DMS79 (cell line): Measurements from ENCODE around the gene SLC4A1.

Source experiments
- DNase-seq: peaks from one replicate; lab custom pipeline; 2025; lab: John Stamatoyannopoulos, UW

Gene SLC4A1

GRCh38 chr17:44267818-44268490, at the start of gene SLC4A1:
SLC4A1 (minus strand) TSS chr17:44268135; CDS start chr17:44262866, 5,269 bp downstream.
- DNase-seq, result no peak

- DNase-seq, result no peak
These were observed 49.6 kb upstream of the SLC4A1 start for GRCh38 chr17:44317545-44317944.

- no peak for DNase-seq
These were observed 48.1 kb upstream of the SLC4A1 start for GRCh38 chr17:44315760-44316731.

DNA sequence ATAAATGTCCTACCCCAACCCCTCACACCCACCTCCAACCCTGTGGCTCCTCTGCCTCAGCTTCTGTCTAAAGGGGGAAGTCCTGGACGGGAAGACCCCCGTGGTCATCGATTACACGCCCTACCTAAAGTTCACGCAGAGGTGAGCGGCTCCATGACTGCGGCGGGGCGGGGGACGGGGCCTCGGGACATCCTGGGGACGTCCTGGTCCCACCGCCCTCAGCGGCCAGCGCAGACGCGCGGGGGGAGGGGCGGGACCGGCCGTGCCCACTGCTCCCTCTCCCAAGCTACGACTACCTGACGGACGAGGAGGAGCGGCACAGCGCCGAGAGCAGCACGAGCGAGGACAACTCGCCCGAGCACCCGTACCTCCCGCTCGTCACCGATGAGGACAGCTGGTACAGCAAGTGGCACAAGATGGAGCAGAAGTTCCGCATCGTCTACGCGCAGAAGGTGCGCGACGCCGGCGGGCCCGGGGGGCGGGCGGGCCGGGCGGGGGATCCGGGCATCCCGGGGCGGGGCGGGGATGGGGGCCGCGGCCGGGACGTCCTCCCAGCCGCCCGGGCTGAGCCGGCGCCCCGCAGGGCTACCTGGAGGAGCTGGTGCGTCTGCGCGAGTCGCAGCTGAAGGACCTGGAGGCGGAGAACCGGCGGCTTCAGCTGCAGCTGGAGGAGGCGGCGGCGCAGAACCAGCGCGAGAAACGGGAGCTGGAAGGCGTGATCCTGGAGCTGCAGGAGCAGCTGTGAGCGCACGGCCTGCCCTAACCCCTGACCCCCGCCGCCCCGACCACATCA, 47.1 kb upstream of the SLC4A1 start:
- DNase-seq, result peak; percentile 70

DNA sequence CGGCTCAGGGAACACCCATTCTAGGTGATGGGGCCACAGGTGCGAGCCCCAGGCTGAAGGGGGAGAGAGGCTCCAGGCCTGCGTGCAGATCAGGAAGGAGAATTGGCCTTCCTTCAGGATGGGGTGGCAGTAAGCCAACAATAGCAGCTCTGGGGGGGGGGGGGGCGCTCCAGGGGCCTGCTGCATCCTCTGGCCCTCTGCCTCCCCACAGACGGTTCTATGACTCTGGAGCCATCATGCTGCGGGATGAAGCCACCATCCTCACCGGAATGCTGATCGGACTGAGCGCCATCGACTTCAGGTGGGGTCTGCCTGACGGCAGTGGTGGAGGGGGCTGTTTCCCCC, 46.6 kb upstream of the SLC4A1 start:
- DNase-seq, result no peak

DNA sequence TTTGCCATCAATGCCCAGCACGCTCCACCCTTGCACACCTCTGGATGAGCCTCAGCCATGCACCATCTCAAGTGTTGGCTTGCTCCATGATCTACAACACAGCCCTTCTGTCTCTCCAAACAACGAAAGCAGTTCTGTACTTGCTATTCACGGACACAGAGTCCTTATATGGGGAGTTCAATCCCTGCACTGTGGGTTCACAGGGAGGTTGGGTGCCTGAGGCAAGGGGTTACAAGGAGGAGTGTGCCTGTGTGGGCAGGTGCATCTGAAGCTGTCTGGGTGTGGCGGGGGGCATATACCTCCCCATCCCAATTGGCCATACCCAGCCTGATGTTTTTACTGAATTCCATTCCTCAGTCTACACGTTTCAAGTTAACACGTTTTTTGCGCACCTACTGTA, 46.1 kb upstream of the SLC4A1 start:
- DNase-seq, result no peak

DNA sequence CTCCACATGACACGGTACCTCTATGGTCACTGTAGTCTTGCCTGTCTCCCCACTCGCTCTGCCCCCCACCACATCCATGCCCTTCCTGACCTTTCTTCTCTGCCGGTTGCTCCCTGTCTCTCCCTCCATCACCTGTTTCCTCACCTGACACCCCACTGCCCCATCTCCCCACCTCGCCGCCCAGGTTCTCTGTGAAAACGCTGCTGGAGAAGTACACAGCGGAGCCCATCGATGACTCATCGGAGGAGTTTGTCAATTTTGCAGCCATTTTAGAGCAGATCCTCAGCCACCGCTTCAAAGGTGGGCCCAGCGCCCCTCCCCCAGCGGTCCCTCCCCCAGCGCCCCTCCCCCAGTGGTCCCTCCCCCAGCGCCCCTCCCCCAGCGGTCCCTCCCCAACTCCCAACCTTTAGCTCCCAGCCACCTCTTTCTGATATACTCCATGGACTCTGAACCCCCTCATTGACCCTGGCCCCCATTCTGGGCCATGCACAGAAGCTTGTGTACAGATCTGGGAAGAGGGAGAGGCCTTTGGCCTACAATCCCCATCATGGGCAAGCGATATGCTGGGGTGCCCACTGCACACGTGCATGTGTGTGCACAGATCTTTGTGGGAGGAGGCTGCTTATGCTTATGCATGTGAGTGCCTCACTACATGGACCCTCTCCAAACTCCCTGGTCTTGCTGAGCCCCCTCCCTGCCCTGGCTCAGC, 44.6 kb upstream of the SLC4A1 start:
- no peak for DNase-seq

DNA sequence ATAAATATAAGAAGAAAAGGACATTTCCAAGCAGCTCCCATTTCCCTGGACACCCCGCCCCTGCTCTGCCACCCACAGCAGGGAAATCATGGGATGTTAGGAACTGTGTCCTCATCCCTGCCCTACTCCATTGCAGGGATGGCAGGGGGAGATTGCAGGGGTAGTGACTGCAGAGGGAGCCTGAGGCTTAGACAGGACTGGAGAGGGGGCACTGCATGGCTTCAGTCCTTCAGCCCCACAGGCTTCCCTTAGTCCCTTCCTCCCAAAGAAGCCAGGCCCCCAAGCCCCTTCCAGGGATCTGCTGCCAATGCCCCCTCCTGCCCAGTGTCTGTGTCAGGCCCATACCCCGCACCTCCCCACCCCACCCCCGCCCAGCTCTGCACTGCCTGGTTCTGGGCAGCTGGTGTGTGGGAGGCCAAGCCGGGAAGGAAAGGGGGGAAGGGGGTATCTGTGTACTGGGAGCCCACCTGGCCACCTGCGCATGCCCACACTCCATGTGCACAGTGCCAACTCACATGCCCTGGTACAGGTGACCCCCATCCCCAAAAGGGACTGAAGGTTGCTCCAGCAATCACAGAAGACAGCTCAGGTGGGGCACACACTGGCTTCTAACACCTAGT, 43.7 kb upstream of the SLC4A1 start:
- no peak for DNase-seq

DNA sequence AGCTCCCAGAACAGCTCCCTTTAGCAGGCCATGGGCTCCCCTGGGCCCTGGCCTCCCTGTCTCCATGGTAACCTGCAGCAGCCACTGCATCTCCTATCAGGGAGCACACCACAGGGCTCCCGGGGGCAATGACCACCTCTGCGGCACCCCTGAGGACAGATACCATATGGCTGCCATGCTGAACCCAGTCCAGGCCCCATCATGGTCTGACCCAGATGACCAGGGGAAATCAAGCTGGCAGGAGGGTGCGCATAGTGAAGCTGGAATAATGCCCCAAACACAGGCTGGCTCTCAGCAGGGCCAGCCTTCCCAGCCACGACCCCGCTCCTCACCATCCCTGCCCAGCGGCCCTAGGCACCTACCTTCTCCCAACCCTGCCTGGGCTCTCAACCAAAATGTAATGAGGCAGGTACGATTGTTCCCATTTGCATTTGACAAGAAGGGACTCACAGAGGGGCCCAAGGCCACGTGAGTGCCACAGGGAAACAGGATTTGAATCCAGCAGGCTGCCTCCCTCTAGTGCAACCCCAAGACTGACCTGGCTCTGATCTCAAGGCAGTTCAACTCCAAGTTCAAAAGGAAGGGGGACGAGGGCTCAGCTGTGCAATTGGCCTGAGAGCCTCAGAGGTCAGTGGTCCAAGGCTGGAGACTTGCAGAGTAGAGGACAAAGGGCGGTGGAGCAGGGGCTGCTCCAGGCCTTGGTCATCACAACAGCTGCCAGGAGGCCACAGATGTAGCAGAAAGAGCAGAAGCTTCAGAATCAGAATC, 42.9 kb upstream of the SLC4A1 start:
- no peak for DNase-seq

GRCh38 chr17:44310188-44310587, 42.3 kb upstream of the SLC4A1 start:
- no peak for DNase-seq

- DNase-seq, result no peak
These were observed 41.5 kb upstream of the SLC4A1 start for GRCh38 chr17:44309472-44309871.

GRCh38 chr17:44308865-44309264, 40.9 kb upstream of the SLC4A1 start:
- peak; percentile 32 for DNase-seq

DNA sequence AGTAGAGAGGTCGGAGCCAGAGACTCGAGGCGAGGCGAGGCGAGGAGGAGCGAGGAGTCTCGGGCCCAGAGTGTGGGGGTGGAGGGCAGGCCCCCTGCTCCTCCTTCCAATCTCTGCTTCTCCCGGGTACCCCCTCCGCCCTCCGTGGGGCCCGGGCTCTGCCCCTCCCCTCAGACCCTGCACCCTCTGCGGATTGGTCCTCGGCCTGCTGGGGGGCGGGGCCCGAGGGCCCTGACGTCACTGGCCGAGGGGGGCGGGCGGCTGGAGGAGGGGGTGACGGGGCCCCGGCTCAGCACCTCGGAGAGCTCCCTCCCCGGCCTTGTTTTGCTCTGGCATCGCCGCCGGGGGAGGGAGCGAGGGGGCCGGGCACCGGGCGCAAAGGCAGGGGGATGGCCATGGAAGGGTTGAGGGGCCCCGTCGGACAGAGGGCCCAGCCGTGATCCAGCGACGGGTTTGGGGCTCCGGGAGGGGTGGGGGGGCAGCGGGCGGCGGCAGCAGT, 40.4 kb upstream of the SLC4A1 start, which contains the start of gene RUNDC3A:
RUNDC3A (plus strand) TSS at position 282 of the 499 bp plus-strand sequence. CDS start 232 bp downstream, outside the sequence.
- peak; percentile 81 for DNase-seq

- peak; percentile 78 for DNase-seq
These were observed 39.7 kb upstream of the SLC4A1 start for GRCh38 chr17:44307387-44308186.

DNA sequence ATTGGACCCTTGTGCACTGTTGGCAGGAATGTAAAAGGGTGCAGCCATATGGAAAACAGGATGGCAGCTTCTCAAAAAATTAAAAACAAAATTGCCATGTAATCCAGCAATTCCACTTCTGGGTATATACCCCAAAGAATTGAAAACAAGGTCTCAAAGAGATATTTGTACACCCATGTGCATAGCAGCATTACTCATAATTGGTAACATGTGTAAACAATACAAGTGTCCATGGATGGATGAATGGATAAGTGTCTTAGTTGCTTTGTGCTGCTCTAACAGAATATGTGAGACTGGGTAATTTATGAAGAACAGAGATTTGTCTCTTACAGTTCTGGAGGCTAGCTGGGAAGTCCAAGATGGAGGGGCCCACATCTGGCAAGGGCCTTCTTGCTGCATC, 36.7 kb upstream of the SLC4A1 start:
- peak; percentile 85 for DNase-seq

DNA sequence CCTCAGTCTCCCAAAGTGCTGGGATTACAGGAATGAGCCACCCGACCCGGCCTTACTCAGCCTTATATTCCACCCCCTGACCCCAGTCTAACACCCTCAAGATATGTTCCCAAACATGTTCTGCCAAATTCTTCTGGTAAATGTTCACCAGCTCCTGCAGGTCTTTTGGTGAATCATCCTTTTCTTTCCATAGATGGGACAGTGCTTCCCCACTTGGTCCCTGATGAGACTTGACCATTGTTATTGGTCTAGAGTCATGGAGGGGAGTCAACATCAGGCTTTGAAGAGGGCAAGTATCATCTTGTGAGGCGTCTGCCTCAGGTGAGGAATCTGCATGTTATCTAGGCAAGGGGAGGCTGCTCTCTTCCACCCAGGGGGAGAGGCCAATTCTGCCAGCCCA, 30.0 kb upstream of the SLC4A1 start:
- no peak for DNase-seq

- no peak for DNase-seq
These were observed 25.7 kb upstream of the SLC4A1 start for GRCh38 chr17:44293509-44294226.

DNA sequence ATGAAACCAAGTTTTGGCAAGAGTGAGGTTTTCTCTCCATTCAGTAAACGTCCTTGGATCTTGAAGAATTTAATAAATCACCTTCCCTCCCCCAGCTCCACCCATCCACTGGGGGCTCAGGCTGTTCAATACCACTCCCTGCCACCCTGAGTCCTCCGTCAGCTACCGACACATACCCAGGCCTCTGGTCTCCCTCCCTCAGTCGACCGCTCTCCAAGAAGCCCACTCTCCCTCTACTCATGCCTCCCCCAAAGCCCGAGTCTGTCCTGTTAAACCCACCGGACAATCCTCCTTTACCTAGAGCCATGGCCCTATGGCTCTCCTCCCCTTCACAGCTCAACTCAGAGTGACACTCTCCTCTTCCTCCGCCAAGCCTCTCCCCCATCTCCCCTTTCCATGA, 19.7 kb upstream of the SLC4A1 start:
- DNase-seq, result no peak

- no peak for DNase-seq
These were observed 16.1 kb upstream of the SLC4A1 start for GRCh38 chr17:44284024-44284400.
